Neuronal stem cell (in vitro differentiated cells): ENCODE measurements around the gene EXOC6.
A peak's percentile ranks its signal among the peaks of the same experiment; 100 is the strongest.

Experiments
- DNase-seq: peaks from one replicate; pipeline ENCODE4 v3.0.0-alpha.2; 2013; ENCODE audit warnings: low spot score
- H2AFZ ChIP-seq: one replicate; pipeline ENCODE4 v1.6.1; 2013; ENCODE audit warnings: mild to moderate bottlenecking, low read length, inconsistent platforms
- H2AK5ac ChIP-seq: 2 replicates; pipeline ENCODE4 v1.6.1; 2013; ENCODE audit warnings: low read depth, mild to moderate bottlenecking, inconsistent platforms, low read length, moderate library complexity, mixed read lengths
- H2BK120ac ChIP-seq: 2 replicates; pipeline ENCODE4 v1.6.1; 2013; ENCODE audit warnings: low read depth, mild to moderate bottlenecking, inconsistent platforms, low read length, moderate library complexity, mixed read lengths
- H2BK12ac ChIP-seq: one replicate; pipeline ENCODE4 v1.6.1; 2013; ENCODE audit warnings: low read length, inconsistent platforms
- H2BK15ac ChIP-seq: 2 replicates; pipeline ENCODE4 v1.6.1; 2013; ENCODE audit warnings: mild to moderate bottlenecking, low read length, inconsistent platforms, mixed read lengths
- H2BK5ac ChIP-seq: one replicate; pipeline ENCODE4 v1.6.1; 2013; ENCODE audit warnings: inconsistent platforms, mild to moderate bottlenecking, low read length, moderate library complexity
- H3K14ac ChIP-seq: one replicate; pipeline ENCODE4 v1.6.1; 2013; ENCODE audit warnings: low read length, inconsistent platforms
- H3K18ac ChIP-seq: 2 replicates; pipeline ENCODE4 v1.6.1; 2013; ENCODE audit warnings: low read length, inconsistent platforms
- H3K23ac ChIP-seq: 2 replicates; pipeline ENCODE4 v1.6.1; 2013; ENCODE audit warnings: low read depth, mild to moderate bottlenecking, mixed read lengths, low read length, inconsistent platforms; ENCODE audit not compliant: poor library complexity
- H3K27ac ChIP-seq: replicated peaks from 3 replicates; pipeline ENCODE4 v1.5.1; 2013; ENCODE audit warnings: low read length, inconsistent platforms
- H3K27me3 ChIP-seq, 3 experiments: 2 replicates each; pipeline ENCODE4 v1.6.1; 2013; ENCODE audit warnings: low read length in 3 of 3, mild to moderate bottlenecking in 2 of 3, inconsistent platforms in 1 of 3, low read depth in 1 of 3, mixed read lengths in 1 of 3, moderate library complexity in 1 of 3; ENCODE audit not compliant: control insufficient read depth in 3 of 3, insufficient read depth in 3 of 3
- H3K36me3 ChIP-seq, 2 donors: replicated peaks in 1 of 2; 2 replicates each; pipeline ENCODE4 v1.6.1; 2013; ENCODE audit warnings: low read length in 2 of 2; ENCODE audit not compliant: control insufficient read depth in 2 of 2, insufficient read depth in 2 of 2
- H3K4ac ChIP-seq: 2 replicates; pipeline ENCODE4 v1.6.1; 2013; ENCODE audit warnings: inconsistent platforms, mild to moderate bottlenecking, low read length, moderate library complexity
- H3K4me1 ChIP-seq, 2 donors: 1 replicate in 1 of 2; 2 replicates in 1 of 2; pipeline ENCODE4 v1.6.1; 2013; ENCODE audit warnings: low read length in 2 of 2, low read depth in 1 of 2; ENCODE audit not compliant: control insufficient read depth in 2 of 2, insufficient read depth in 1 of 2
- H3K4me2 ChIP-seq: one replicate; pipeline ENCODE4 v1.6.1; 2013; ENCODE audit warnings: mild to moderate bottlenecking, low read length, inconsistent platforms; ENCODE audit not compliant: insufficient read depth, poor library complexity, severe bottlenecking
- H3K4me3 ChIP-seq, 2 donors: 2 replicates each; pipeline ENCODE4 v1.5.1; 2013; ENCODE audit warnings: low read length in 2 of 2, mild to moderate bottlenecking in 2 of 2, inconsistent platforms in 1 of 2, moderate library complexity in 1 of 2
- H3K79me1 ChIP-seq: one replicate; pipeline ENCODE4 v1.6.1; 2013; ENCODE audit warnings: low read depth, mild to moderate bottlenecking, inconsistent platforms, low read length, moderate library complexity
- H3K9ac ChIP-seq: one replicate; pipeline ENCODE4 v1.6.1; 2013; ENCODE audit warnings: mild to moderate bottlenecking, low read depth, low read length, inconsistent platforms; ENCODE audit not compliant: poor library complexity
- H3K9me3 ChIP-seq, 2 donors: replicated peaks in 1 of 2; 2 replicates each; pipeline versions ENCODE3 to v1.6.1; 2013; ENCODE audit warnings: low read length in 2 of 2, mild to moderate bottlenecking in 2 of 2, inconsistent platforms in 1 of 2, low read depth in 1 of 2, mixed read lengths in 1 of 2, moderate library complexity in 1 of 2; ENCODE audit not compliant: control insufficient read depth in 2 of 2, insufficient read depth in 1 of 2
- H4K8ac ChIP-seq: one replicate; pipeline ENCODE4 v1.6.1; 2013; ENCODE audit warnings: low read depth, mild to moderate bottlenecking, inconsistent platforms, low read length, moderate library complexity
- H4K91ac ChIP-seq: one replicate; pipeline ENCODE4 v1.6.1; 2013; ENCODE audit warnings: low read length, low read depth, mild to moderate bottlenecking, inconsistent platforms; ENCODE audit not compliant: poor library complexity
- WGBS, 2 donors: extraction: QIAGEN DNeasy Blood & Tissue Kit; methylation state at CpG; one replicate each; pipeline ENCODE4 v1.1.7; 2013; ENCODE audit warnings: missing lambda C conversion rate in 2 of 2, mixed read lengths in 1 of 2; ENCODE audit not compliant: insufficient read length in 2 of 2, insufficient replicate concordance in 1 of 2; ENCODE audit errors: extremely low coverage in 2 of 2; 5-methylcytosine and 5-hydroxymethylcytosine counted together

The EXOC6 gene

GRCh38 chr10:92876509-92877036, 28.3 kb downstream of the EXOC6 start:
- no peak overlapping the region for H3K4ac ChIP-seq
- no peak overlapping the region for H2AK5ac ChIP-seq
- H3K23ac ChIP-seq, result no peak overlapping the region
- H3K4me1 ChIP-seq, result peaks cover 0 to 2% of the 10 kb centered on the region in 2 donors
- no peak overlapping the region for H2BK120ac ChIP-seq
- no peak overlapping the region for H3K18ac ChIP-seq
- H4K8ac ChIP-seq, result no peak overlapping the region
- DNase-seq, result no peak
- H2AFZ ChIP-seq, result no peak overlapping the region
- no peak overlapping the region for H2BK15ac ChIP-seq
- H2BK12ac ChIP-seq, result no peak overlapping the region
- WGBS, 2 donors, result 100% methylated on average over 1 of the region's 4 CpGs; no CpG with 5 or more reads in 1 of the 2 donors
- H4K91ac ChIP-seq, result no peak overlapping the region
- H3K79me1 ChIP-seq, result no peaks in the 10 kb centered on the region
- H2BK5ac ChIP-seq, result no peak overlapping the region
- H3K9me3 ChIP-seq, result no peaks in the 10 kb centered on the region
- H3K4me3 ChIP-seq, result no peak overlapping the region
- H3K14ac ChIP-seq, result no peak overlapping the region
- H3K9ac ChIP-seq, result no peak overlapping the region
- H3K27ac ChIP-seq, result no peak overlapping the region
- no peak overlapping the region for H3K4me2 ChIP-seq
- no peaks in the 10 kb centered on the region for H3K36me3 ChIP-seq
- H3K27me3 ChIP-seq, result no peaks in the 10 kb centered on the region

GRCh38 chr10:92880233-92880861, 32.0 kb downstream of the EXOC6 start:
- H2BK120ac ChIP-seq, result no peak overlapping the region
- H3K4me1 ChIP-seq, result no peaks in the 10 kb centered on the region
- WGBS, 2 donors, result no CpG with 5 or more reads among the region's 4 CpGs
- no peak overlapping the region for H3K23ac ChIP-seq
- no peak overlapping the region for H3K4me2 ChIP-seq
- H3K4ac ChIP-seq, result no peak overlapping the region
- H3K27me3 ChIP-seq, result no peaks in the 10 kb centered on the region
- no peak overlapping the region for H3K27ac ChIP-seq
- no peak overlapping the region for H2AK5ac ChIP-seq
- H3K4me3 ChIP-seq, result no peak overlapping the region
- no peak overlapping the region for H4K8ac ChIP-seq
- H3K14ac ChIP-seq, result no peak overlapping the region
- H3K18ac ChIP-seq, result no peak overlapping the region
- no peak overlapping the region for H3K9ac ChIP-seq
- H4K91ac ChIP-seq, result no peak overlapping the region
- no peak overlapping the region for H2AFZ ChIP-seq
- peak; percentile 12 for DNase-seq
- no peak overlapping the region for H2BK12ac ChIP-seq
- H2BK15ac ChIP-seq, result no peak overlapping the region
- no peak overlapping the region for H2BK5ac ChIP-seq
- no peaks in the 10 kb centered on the region for H3K9me3 ChIP-seq
- no peaks in the 10 kb centered on the region for H3K36me3 ChIP-seq
- H3K79me1 ChIP-seq, result no peaks in the 10 kb centered on the region

DNA sequence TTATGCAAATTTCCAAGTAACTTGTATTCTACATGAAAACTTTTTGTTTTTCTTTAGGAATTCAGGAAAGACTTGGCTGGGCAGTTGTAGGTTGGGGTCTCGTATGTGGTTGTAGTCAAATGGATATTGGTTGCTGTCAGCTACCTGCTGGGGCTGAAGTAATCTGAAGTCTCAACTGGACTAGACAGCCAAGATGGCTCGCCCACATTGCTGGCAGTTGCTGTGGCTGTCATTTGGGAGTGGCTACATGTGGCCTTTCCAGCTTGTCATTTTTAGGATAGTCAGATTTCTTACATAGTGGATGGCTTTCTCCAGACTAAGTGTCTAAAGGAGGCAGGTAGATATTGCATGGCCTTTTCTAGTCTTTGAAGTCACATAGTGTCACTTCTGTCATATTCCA, 32.6 kb downstream of the EXOC6 start:
- H3K9me3 ChIP-seq, result no peaks in the 10 kb centered on the region
- H2AK5ac ChIP-seq, result no peak overlapping the region
- no peak overlapping the region for H2BK15ac ChIP-seq
- no peak overlapping the region for H3K14ac ChIP-seq
- no peaks in the 10 kb centered on the region for H3K36me3 ChIP-seq
- no peak overlapping the region for H3K23ac ChIP-seq
- no peak overlapping the region for H3K4me3 ChIP-seq
- H3K4me1 ChIP-seq, result no peaks in the 10 kb centered on the region
- H2BK120ac ChIP-seq, result no peak overlapping the region
- DNase-seq, result no peak
- H3K4me2 ChIP-seq, result no peak overlapping the region
- no peak overlapping the region for H3K27ac ChIP-seq
- H3K4ac ChIP-seq, result no peak overlapping the region
- no peak overlapping the region for H3K18ac ChIP-seq
- no peak overlapping the region for H2BK5ac ChIP-seq
- H4K8ac ChIP-seq, result no peak overlapping the region
- no CpG with 5 or more reads among the region's 2 CpGs for WGBS, 2 donors
- H4K91ac ChIP-seq, result no peak overlapping the region
- no peak overlapping the region for H2AFZ ChIP-seq
- H3K9ac ChIP-seq, result no peak overlapping the region
- H3K27me3 ChIP-seq, result no peaks in the 10 kb centered on the region
- H3K79me1 ChIP-seq, result no peaks in the 10 kb centered on the region
- no peak overlapping the region for H2BK12ac ChIP-seq

- H3K79me1 ChIP-seq, result no peaks in the 10 kb centered on the region
- H2AK5ac ChIP-seq, result no peak overlapping the region
- H3K14ac ChIP-seq, result no peak overlapping the region
Measured at GRCh38 chr10:92886334-92886961, 38.1 kb downstream of the EXOC6 start.

More at GRCh38 chr10:92886334-92886961, 38.1 kb downstream of the EXOC6 start:
- Histone ChIP-seq H2BK120ac (no peak overlapping the region), H3K4me1 (peaks cover 0 to 2% of the 10 kb centered on the region in 2 donors), H4K8ac (no peak overlapping the region), H3K9me3 (no peaks in the 10 kb centered on the region), H4K91ac (no peak overlapping the region), H2BK12ac (no peak overlapping the region), H3K9ac (no peak overlapping the region), H3K4me2 (no peak overlapping the region), H3K27me3 (no peaks in the 10 kb centered on the region), H3K36me3 (no peaks in the 10 kb centered on the region), H3K4ac (no peak overlapping the region), H3K23ac (no peak overlapping the region), H2BK15ac (no peak overlapping the region), H3K18ac (no peak overlapping the region), H3K4me3 (no peak overlapping the region), H2BK5ac (no peak overlapping the region), H3K27ac (no peak overlapping the region), H2AFZ (no peak overlapping the region)
- DNase-seq, result no peak
- WGBS, 2 donors, result no CpG with 5 or more reads among the region's 1 CpG
